ENCODE measurements around the gene VPS13C.
"Not testable (repeated sequence)": the region's sequence is repeated elsewhere in the genome, so short reads cannot be mapped to it uniquely, and the experiment has no call there.

Gene VPS13C

DNA sequence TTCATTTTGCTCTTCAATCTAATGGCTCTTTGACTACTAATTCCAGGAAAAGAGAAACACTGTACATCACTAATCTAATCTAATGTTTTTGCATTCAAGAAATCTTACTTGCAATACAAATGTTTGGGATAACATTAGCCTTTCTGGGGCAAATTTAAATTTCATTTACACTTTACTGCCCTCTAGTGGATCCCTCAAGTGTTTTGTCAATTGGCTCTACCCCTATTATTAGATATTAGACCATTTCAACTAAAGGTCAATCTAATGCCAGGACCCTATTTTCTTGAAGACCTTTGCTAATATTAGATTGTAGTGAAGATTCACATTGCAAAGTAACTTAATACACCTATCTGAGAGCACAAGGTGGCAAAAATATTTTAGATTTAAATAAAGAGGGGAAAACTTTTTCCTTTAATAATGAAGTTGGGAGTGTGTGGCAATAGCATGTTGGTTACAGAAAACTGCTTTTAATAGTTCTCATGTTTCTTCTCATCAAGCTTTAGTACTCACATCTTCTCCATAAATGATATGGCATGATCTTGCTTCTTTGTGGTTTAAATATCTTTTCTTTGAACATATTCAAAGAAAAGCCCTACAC is 11.6 kb upstream of the VPS13C start:
- no peak for DNase-seq

DNA sequence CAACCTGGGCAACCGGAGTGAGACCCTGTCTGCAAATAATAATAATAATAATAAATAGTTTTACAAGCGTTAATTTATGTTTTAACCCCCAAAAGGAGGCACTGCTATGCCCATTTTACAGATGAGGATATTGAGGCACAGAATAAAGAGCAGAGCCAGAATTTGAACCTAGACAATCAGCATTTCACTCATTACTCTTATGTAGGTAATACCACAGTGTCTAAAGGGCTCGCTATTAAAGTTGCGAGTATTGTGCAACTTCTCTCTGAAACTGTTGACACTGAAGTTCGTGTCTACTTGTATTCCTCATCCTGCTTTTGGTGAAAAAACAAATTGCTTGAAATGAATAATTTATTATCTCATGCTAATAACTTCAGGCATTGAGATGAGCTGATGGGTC is 9.3 kb upstream of the VPS13C start:
- DNase-seq, result no peak

DNA sequence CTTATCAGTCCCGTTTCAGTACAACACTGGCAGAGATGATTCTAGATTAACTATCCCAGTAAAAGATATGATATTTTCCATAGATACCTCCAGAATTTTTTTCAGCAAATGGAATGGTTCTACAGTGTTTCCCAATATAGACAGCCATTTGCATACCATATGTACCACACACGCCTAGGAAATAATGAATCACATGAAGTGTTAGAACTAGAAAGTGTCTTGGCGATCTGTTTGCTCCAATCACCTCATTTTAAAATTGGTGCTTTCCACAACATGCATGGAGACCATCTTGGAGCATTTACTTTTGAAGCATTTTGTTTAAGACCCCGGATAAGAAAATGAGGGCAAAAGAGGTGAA is 8.5 kb upstream of the VPS13C start:
- no peak for DNase-seq

DNA sequence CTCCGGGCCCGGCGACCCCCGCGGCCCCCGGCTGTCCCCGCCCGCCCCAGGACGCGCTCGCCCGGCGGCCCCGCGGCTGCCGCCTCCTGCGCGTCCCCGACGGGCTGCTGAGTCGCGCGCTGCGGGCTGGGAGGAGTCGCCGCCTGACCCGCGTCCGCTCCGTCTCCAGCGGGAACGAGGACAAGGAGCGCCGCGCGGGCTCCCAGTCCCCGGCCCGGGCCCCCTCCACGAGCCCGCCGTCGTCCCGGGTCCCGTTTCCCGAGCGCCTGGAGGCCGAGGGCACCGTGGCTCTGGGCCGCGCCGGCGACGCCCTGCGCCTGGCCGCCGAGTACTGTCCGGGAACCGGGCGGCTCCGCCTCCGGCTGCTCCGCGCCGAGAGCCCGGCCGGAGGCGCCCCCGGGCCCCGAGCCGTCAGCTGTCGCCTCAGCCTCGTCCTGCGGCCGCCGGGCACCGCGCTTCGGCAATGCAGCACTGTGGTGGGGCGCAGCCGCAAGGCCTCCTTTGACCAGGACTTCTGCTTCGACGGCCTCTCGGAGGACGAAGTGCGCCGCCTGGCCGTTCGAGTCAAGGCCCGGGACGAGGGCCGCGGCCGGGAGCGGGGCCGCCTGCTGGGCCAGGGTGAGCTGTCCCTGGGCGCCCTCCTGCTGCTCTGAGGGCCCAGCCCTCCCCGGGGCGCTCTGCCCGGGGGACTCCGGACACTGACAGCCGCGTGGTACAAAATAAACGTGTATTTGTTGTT is 8.0 kb upstream of the VPS13C start:
- DNase-seq, result no peak

DNA sequence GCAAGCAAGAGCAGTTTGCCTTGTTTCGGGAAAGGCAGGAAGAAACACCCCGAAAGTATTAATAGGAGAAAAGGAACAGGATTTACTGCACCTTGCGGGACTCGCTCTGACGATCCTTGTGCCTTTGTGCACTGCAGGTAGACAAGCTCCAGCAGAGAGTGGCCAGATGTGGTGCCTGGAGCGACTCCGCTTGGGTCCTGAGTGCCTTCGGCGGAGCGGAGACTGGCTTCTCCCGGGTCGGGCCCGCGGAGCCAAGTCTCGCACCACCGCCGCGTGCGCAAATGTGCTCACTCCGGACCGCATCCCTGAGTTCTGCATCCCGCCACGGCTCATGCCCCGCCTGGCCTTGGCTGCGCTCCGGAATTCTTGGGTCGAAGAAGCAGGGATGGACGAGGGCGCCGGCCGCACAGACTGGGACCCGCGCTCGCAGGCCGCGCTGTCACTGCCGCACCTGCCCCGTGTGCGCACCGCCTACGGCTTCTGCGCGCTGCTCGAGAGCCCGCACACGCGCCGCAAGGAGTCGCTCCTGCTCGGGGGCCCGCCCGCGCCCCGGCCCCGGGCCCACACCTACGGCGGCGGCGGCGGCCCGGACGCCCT is 7.3 kb upstream of the VPS13C start:
- no peak for DNase-seq

DNA sequence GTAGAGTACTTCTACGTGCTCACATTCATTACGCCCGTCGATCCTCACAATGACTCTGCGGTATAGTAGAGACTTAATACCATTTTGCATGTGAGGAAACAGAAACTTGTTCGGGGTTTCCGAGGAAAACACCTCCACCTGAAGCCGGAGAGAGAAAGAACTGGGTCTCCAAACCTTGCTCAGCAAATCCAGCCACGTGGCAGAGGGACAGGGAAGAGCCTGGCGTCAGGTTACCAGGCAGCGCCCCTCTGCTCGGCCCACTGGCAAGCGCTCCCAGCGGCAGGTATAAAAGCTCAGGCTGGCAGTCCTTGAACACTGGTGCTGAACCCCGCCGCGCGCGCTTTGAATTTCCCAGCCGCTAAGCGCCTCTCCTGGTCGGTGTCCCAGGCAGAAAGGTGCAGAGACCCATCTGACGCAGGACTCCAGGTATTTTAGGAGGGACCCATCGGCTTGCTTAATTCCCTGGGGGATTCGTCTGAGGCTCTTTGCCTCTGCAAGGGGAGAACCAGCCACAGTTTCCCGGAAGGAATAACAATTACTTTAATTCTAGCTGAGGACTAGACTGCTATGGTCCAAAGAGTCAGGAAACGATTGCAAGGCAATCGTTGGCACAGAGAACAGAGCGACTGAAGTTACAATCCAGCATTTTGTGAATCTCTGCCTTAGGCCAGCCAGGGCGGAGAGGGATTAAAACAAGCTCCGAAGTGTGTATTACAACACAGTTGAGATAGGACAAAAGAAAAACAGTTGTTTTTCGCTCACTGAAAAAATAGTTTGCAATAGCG is 6.6 kb upstream of the VPS13C start, which contains the start of gene C2CD4A:
Gene C2CD4A, plus strand, starts transcription at position 315 of the 785 bp plus-strand sequence. CDS start 637 bp downstream, outside the sequence.
- no peak for DNase-seq

DNA sequence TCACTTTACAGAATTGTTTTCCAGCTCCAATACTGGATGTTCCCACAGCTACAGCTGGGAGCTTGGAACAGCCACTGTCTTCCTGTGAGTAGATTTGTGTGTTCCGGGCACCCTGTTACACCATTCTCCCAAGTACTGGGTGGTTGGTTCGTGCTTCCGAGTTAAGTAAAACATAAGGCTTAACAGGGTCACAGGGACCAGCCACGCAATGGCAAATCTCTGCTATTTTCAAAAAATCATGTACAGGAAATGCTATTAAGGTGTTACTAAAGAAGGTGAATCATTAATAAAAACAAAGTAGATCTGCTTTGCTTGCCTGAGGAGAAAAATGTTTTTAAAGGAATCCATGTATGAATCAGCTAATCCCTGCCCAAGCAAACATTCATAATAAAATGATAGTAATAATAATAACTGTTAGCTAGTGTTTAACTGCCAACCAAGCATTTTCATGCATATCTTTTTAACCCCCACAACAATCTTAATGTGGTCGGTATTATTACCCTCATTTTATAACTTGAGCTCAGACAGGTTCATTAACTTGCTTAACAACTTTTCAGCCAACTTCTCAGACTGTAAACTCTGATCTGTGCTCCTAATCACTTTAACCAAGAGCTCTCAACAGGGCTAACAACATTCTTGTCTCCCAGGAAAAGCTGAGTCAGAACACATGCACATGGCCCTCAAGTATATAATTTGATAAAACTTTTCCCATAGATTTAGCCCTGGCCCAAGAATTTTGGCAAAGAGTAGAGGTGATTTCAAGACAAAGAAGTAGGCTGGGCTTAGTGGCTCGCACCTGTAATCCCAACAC is 3.8 kb upstream of the VPS13C start:
- DNase-seq, result no peak

DNA sequence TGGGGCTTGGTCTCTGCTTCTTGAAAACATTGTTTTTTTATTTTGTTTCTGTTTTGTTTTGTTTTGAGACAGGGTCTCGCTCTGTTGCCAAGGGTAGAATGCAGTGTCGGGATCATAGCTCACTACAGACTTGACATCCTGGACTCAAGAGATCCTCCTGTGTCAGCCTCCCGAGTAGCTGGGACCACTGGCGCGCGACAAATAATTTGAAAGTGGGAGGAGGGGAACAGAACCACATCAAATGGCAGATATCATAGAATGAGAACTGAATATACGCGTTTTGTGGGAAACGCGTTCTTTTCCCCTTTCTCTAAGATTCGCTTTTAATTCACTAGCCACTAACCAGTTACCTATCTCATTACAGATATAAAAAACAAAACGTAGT is 641 bp upstream of the VPS13C start:
- no peak for DNase-seq

DNA sequence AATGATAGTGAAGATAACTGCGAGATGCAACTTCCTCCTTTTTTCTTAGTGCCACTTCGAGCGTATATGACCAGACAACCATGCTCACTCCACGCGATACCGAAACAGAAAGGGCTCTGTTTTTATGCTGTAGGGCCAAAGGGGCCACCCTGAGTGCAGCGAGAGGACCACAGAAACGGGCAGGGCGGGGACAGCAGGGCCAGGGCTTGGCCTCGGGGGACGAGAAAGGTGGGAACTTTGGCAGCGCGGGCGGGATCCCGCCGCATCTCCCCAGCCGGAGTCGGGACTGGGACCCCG is 483 bp downstream of the VPS13C start:
- no peak for DNase-seq

DNA sequence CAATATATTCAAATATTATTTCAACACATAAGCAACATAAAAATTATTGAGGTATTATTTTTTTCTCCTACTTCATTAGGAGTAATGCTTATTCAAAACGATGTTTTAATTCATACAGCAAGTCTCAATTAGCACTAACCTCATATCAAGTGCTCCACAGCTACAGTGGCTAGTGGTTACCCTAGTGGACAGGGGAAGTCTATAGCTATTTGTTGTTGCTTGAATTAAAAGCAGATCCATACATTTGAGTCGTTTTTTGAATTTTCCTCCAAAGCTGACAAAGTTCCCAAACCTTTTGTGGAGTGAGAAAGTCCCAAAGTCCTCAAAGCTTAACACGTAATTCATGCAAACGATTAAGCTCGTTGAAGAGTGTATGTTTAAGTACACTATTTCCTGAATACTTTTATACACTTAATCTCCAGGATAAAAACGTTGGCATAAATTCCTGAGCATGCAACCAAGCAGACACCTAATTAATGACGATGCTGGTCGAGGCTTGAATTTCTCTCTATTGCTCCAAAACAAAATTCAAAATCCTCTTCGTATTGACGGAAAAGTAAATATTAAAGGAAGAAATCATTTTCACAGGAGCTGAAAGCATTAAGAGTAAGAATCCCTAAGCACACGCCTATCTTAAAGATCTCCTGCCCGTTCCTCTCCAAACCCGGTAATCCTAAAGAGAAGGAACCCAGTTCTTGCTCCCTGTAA is 985 bp downstream of the VPS13C start:
- DNase-seq, result no peak

DNA sequence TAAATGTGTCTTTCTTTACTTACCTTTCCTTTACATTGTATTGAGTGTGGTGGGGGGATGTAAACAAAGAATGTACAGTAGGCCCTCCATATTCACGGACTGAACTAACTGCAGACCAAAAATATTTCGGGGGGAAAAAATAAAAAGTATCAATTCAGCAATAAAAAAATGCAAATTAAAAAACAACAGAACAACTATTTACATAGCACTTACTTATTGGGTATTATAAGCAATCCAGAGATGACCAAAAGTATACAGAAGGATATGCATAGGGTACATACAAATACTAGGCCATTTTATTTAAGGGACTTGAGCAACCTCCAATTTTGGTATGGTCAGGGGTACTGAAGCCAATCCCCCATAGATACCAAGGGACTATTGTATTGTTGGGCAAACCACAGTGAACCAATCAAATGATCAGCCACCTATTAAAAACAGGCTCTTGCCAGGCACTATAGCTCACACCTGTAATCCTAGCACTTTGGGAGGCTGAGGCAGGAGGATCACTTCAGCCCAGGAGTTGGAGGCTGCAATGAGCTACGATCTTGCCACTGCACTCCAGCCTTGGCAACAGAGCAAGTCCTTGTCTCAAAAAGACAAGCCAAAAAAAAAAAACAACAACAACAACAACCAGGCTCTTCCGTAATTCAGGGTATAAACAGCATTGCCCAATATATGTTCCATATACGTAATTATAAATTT is 1.8 kb downstream of the VPS13C start:
- DNase-seq, result no peak

DNA sequence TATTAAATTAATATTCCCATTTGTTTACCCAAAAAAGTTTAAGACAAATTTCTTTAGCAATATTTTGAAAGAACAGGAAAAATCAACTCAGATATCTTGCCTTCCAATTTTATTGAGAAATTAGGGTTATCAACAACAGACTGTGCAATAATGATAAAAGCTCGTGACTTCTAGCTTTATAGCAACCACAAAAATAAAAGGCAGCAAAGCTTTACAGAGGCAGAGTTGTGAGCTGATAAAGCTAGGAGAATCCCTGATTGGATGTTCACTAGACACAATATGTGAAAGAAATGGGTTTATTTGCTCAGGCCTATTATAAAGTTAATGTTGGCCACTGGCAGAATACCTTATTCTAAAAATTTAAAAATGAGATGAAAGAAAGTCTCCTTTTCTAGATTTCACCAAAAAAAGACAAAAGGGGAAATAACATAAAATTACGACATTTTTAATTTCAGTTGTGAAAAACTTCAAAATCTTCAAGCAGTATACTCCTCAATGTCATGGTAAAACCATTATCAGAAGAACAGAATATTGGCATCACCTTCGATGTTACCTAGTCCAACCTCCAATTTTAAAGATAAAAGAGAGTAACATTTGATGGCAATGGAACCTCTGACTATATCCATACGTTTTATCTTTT is 2.8 kb downstream of the VPS13C start:
- no peak for DNase-seq

DNA sequence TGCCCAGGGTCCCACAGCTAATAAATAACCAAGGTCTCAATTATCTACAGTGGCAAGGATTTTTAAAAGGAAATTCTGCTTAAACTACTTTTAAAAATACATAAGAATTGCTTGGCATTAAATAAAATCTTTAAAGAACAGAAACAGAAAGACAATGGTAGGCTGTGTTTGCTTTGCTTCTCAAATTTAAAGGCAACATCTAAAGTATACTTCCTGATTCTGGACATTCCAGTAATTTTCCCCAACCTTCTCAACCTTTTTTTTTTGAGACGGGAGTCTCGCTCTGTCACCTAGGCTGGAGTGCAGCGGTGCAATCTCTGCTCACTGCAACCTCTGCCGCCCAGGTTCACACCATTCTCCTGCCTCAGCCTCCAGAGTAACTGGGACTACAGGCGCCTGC is 5.3 kb downstream of the VPS13C start:
- no peak for DNase-seq

DNA sequence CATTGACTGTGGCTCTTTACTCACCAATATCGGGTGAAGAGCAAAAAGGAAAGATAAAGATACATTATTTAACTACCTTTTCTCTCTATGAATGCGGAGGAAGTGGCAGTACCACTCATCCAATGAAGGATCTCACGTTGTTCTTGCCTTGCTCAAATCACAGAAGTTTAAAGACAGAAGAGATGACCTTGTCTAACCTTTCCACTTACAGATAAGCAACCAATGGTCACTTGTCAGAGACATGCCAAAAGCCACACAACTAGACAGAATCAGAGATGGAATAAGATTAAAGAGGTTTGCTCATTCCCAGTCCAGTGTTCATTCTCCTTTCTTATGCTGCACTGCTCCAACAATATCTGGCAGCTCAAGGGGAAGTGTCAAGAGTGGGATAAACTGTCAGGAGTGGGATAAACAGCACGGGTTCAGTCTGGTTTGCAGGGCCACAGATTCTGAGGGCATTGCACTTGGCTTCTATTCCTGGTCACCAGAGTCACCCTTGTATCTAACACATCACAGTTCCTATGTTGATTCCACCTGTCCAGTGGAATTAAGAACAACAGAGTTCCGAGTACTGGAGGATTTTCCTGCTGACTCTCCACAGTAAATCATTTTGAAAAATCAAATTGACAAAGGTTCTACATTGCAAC is 6.7 kb downstream of the VPS13C start:
- no peak for DNase-seq

DNA sequence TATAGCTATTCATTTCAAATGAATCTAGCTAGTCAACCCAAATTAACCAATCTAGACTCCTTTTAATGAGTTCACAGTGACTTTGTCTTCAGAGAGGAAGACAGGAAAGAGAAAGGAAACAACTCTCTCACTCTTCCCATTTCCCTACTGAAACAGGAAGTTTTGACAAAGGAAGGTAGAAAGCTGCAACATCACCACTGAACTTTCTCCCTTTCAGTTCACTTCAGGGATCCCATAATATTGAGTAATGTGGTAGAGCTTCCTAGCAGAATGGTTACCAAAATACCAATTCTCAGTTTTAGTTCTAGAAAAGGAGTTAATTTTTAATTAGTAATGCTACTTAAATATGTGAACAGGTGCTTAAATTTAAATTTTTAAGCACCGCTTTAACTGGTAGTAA is 7.5 kb downstream of the VPS13C start:
- no peak for DNase-seq

DNA sequence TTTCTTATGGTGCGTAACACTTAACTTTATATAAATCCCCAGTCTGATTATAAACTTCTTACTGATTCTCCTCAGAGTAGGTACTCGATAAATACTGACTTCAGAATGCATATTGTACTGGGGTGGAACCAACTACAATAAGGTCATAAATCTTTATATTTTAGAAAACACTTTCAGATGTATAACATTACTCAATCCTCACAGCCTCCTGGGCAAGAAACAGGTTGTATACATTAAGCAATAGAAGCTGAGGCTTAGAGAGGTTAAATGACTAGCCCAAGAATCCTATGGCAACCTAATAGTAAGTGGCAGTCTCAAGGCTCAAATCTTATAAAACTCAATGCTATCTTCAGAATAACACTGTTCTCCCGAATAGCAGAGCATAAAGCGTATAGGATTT is 9.1 kb downstream of the VPS13C start:
- no peak for DNase-seq

DNA sequence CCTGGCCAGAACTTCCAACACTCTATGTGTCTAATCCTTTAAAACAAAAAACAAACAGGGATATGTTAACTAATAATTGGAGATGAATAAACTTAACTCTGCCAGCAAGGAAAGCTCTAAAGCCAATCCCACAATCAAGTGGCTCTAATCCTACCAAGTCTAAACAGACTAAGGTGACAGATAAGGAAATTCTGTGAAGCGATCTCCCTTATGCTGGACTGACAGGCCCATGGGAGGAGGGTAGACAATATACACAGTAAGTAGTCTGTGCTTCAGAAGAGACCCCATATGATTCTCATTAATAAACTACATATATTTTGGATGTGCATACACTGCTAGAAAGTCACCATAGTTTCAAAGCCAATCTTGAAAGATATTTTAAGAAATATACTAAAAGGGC is 10.1 kb downstream of the VPS13C start:
- no peak for DNase-seq

DNA sequence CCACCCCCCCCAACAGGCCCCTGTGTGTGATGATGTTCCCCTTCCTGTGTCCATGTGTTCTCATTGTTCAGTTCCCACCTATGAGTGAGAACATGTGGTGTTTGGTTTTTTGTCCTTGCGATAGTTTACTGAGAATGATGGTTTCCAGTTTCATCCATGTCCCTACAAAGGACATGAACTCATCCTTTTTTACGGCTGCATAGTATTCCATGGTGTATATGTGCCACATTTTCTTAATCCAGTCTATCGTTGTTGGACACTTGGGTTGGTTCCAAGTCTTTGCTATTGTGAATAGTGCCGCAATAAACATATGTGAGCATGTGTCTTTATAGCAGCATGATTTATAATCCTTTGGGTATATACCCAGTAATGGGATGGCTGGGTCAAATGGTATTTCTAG is 12.0 kb downstream of the VPS13C start:
- DNase-seq, result not testable (repeated sequence)

DNA sequence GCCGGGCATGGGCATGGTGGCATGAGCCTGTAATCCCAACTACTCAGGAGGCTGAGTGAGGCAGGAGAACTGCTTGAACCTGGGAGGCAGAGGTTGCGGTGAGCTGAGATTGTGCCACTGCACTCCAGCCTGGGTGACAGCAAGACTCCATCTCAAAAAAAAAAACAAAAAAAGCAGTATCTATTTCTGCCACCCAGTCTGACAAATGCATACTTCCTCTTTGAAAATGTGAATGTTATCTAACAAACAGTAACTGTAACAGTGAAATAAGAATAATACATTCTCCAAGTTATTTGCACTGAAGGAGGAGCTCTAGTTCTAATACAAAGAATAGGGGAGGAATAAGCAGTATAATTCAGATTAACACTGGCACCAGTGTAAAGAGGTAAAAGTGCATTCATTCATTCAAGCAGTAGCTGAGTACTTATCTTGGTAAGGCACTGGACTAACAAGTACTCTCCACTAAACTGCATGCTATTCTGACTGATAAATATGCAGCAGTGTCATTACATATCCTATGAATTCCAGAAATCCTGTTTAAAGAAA is 12.9 kb downstream of the VPS13C start:
- no peak for DNase-seq

DNA sequence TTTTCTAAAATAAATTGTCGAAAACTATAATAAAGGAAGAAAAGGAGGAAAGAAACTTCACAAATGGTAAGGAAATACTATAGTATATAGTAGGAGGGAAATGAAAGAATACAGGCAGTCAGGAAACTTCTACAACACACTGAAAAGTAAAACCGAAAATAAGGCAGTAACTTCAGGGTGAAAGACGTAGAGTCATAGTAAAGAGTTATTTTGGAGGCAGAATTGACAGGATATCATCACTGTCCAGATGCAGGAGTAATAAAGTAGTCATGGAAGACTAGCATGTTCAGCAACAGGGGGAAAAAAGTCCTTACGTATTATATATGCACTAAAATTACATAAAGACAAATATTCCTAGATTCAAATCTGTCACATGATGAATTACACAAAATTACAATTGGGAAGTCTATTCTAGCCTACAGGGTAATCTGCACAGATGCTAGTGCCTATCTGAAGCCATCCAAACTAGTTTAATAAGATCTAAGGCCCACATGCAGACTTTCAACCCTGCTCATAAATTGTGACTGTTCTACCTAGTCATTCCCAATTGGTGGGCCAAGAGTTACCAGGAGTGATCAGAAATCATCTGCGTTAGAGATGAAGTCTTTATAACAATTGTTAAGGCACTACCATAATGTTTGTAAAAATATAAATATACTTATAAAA is 14.0 kb downstream of the VPS13C start:
- DNase-seq, result no peak
